Measurements from ENCODE around the gene RNGTT. TPM values are rescaled to one million over a fixed set of nuclear protein-coding genes. Genes with fewer than 3 reads are reported as not detected.
"Not testable (repeated sequence)": the region's sequence is repeated elsewhere in the genome, so short reads cannot be mapped to it uniquely, and the experiment has no call there.

The RNGTT gene
- total RNA-seq, 1 donor from 2014 or later, result 8.4 TPM

- intact Hi-C loops (cut with micrococcal nuclease), result loop anchor here (2.0 to 10.0 kb wide), 3 partner anchors 52 to 260 kb away; partner anchors contain the start of gene PNRC1
- DNase-seq, result no peak
- ATAC-seq, result peak; percentile 96
Measured at GRCh38 chr6:88982720-88983119, 19.3 kb upstream of the RNGTT start.

- DNase-seq, result no peak
- intact Hi-C loops (cut with micrococcal nuclease), result no loop called here
- ATAC-seq, result no peak
Measured at GRCh38 chr6:88975369-88975768, 12.0 kb upstream of the RNGTT start.

- ATAC-seq (no peak), DNase-seq (no peak)
- intact Hi-C loops (cut with micrococcal nuclease), result no loop called here
Measured at GRCh38 chr6:88972504-88973423, 9.3 kb upstream of the RNGTT start.

- ATAC-seq (no peak), DNase-seq (no peak)
- intact Hi-C loops (cut with micrococcal nuclease), result no loop called here
Measured at GRCh38 chr6:88970301-88970700, 6.9 kb upstream of the RNGTT start.

- DNase-seq; ATAC-seq; intact Hi-C loops (cut with micrococcal nuclease): not testable (repeated sequence)
Measured at GRCh38 chr6:88969255-88969654, 5.8 kb upstream of the RNGTT start.

GRCh38 chr6:88967891-88968290 is 4.5 kb upstream of the RNGTT start:
- DNase-seq (no peak), ATAC-seq (no peak)
- intact Hi-C loops (cut with micrococcal nuclease), result no loop called here

GRCh38 chr6:88965691-88966090 is 2.3 kb upstream of the RNGTT start:
- intact Hi-C loops (cut with micrococcal nuclease), result no loop called here
- no peak for DNase-seq
- ATAC-seq, result no peak

GRCh38 chr6:88964509-88964908 is 1.1 kb upstream of the RNGTT start:
- DNase-seq (no peak), ATAC-seq (no peak)
- intact Hi-C loops (cut with micrococcal nuclease), result no loop called here

- no peak for DNase-seq
- intact Hi-C loops (cut with micrococcal nuclease), result no loop called here
- no peak for ATAC-seq
Measured at GRCh38 chr6:88958842-88959241, 4.6 kb downstream of the RNGTT start.

- ATAC-seq (no peak), DNase-seq (no peak)
- intact Hi-C loops (cut with micrococcal nuclease), result no loop called here
Measured at GRCh38 chr6:88953550-88954386, 9.7 kb downstream of the RNGTT start.

GRCh38 chr6:88952065-88952704 is 11.2 kb downstream of the RNGTT start:
- DNase-seq, result no peak
- ATAC-seq, result no peak
- intact Hi-C loops (cut with micrococcal nuclease), result no loop called here

- DNase-seq (no peak), ATAC-seq (no peak)
- intact Hi-C loops (cut with micrococcal nuclease), result no loop called here
Measured at GRCh38 chr6:88945415-88946008, 17.9 kb downstream of the RNGTT start.

- intact Hi-C loops (cut with micrococcal nuclease), result no loop called here
- DNase-seq (no peak), ATAC-seq (no peak)
Measured at GRCh38 chr6:88933521-88933920, 29.9 kb downstream of the RNGTT start.

GRCh38 chr6:88932019-88932418 is 31.4 kb downstream of the RNGTT start:
- intact Hi-C loops (cut with micrococcal nuclease); ATAC-seq; DNase-seq: not testable (repeated sequence)

GRCh38 chr6:88922775-88923548 is 40.5 kb downstream of the RNGTT start:
- DNase-seq, result no peak
- intact Hi-C loops (cut with micrococcal nuclease), result no loop called here
- no peak for ATAC-seq

- DNase-seq (no peak), ATAC-seq (no peak)
- intact Hi-C loops (cut with micrococcal nuclease), result no loop called here
Measured at GRCh38 chr6:88921734-88922133, 41.7 kb downstream of the RNGTT start.

- intact Hi-C loops (cut with micrococcal nuclease), result no loop called here
Measured at GRCh38 chr6:88920774-88921733, 42.4 kb downstream of the RNGTT start.

More at GRCh38 chr6:88920774-88921733, 42.4 kb downstream of the RNGTT start:
- DNase-seq (no peak), ATAC-seq (no peak)

Data from left ventricle myocardium superior (tissue), 1 donor.